ENCODE results near the gene TMEM106C.

Gene TMEM106C

DNA sequence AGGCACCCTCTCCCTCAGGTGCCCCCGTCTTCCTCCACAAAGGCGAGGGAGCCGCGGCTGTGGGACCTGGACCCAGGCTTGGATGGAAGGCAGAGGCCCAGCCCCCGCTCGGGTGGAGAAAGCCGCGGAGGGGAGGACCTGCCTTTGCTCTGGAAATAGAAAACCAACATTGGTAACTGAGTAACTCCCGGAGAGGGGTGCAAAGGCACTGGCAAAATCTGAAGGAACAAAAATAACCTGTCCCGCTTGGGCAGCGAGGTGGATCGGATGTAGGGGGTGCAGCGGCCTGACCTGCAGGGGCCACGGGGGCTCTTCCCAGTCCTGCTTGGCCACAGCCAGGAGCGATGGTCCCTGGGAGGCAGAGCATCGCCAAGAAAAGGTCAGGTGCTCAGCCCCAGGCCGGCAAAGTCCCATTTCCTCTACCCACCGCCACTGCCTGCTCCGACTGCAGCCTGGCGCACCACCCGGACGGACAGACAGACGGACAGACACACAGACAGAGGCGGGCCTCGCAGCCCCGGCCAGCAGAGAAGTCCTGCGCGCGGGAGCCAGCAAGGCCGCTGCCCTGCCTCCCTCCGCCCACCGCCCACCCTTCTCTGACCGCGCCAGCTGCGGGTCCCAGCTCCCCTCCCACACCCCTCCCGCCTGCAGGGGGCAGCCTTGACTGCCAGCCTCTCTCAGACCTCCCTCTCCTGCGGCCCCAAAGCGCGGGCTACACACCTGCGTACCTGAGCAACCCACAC is 21.4 kb upstream of the TMEM106C start:
- no peak for TF ChIP-seq POU6F1 (CRISPR knock-in tag; IDR thresholded peaks at IDR 0.05; ENCODE audit: borderline replicate concordance, low read depth)
- no peak for TF ChIP-seq CSDC2 (CRISPR knock-in tag; IDR thresholded peaks at IDR 0.05)
- no peak for TF ChIP-seq CREB5 (CRISPR knock-in tag; IDR thresholded peaks at IDR 0.05; ENCODE audit: low read depth)
- TF ChIP-seq PPARA (CRISPR knock-in tag; IDR thresholded peaks at IDR 0.05; ENCODE audit: borderline replicate concordance), result no peak
- no peak for TF ChIP-seq TCF4 (CRISPR knock-in tag; IDR thresholded peaks at IDR 0.05; ENCODE audit: borderline replicate concordance)
- no peak for TF ChIP-seq OSR1 (CRISPR knock-in tag; IDR thresholded peaks at IDR 0.05)
- no peak for TF ChIP-seq ZFP3 (CRISPR knock-in tag; IDR thresholded peaks at IDR 0.05)
- no peak for TF ChIP-seq ZNF8 (CRISPR knock-in tag; IDR thresholded peaks at IDR 0.05)
- TF ChIP-seq SNAI2 (CRISPR knock-in tag; IDR thresholded peaks at IDR 0.05), result no peak
- no peak for TF ChIP-seq ZC3H10 (CRISPR knock-in tag; IDR thresholded peaks at IDR 0.05)
- no peak for TF ChIP-seq ZFP30 (CRISPR knock-in tag; IDR thresholded peaks at IDR 0.05)
- no peak for TF ChIP-seq ARNTL (CRISPR knock-in tag; IDR thresholded peaks at IDR 0.05; ENCODE audit: borderline replicate concordance, low read depth)
- no peak for TF ChIP-seq GLIS3 (CRISPR knock-in tag; IDR thresholded peaks at IDR 0.05)
- TF ChIP-seq CSRNP3 (CRISPR knock-in tag; IDR thresholded peaks at IDR 0.05), result no peak
- no peak for TF ChIP-seq TSHZ2 (CRISPR knock-in tag; IDR thresholded peaks at IDR 0.05)
- TF ChIP-seq ZNF70 (CRISPR knock-in tag; IDR thresholded peaks at IDR 0.05), result no peak
- ATAC-seq, result peak; percentile 51

- TF ChIP-seq BACH2 (CRISPR knock-in tag; IDR thresholded peaks at IDR 0.05; ENCODE audit: borderline replicate concordance) (no peak), TSHZ2 (CRISPR knock-in tag; IDR thresholded peaks at IDR 0.05) (no peak), ZNF70 (CRISPR knock-in tag; IDR thresholded peaks at IDR 0.05) (no peak), TOX (CRISPR knock-in tag; IDR thresholded peaks at IDR 0.05; ENCODE audit: borderline replicate concordance) (no peak), POU6F1 (CRISPR knock-in tag; IDR thresholded peaks at IDR 0.05; ENCODE audit: borderline replicate concordance, low read depth) (no peak), OSR1 (CRISPR knock-in tag; IDR thresholded peaks at IDR 0.05) (no peak)
- ATAC-seq, result no peak
These were observed 20.7 kb upstream of the TMEM106C start for GRCh38 chr12:47942614-47943225.
